Measurements from ENCODE around the gene CECR2. TPM values are rescaled to one million over a fixed set of nuclear protein-coding genes. Genes with fewer than 3 reads are reported as not detected.
"Not testable (repeated sequence)": the region's sequence is repeated elsewhere in the genome, so short reads cannot be mapped to it uniquely, and the experiment has no call there.

CECR2 gene
- total RNA-seq, 1 experiment from 2014 or later: 2.0 TPM

DNA sequence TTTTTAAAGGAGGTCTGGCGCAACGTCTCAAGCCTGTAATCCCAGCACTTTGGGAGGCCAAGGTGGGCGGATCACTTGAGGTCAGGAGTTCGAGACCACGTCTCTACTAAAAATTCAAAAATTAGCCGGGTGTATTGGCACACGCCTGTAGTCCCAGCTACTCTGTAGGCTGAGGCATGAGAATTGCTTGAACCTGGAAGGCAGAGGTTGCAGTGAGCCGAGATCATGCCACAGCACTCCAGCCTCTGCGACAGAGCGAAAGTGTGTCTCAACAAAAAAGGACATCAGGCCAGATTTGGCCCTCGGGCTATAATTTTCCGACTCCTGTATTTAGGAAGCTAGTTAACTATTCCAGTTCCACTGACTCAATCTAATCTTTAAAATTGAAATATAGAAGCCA lies 115.3 kb downstream of the CECR2 start:
- DNase-seq (ENCODE audit: low spot score): no peak
- in situ Hi-C loops (cut with HindIII; ENCODE audit: low sequenced_read_pairs): no loop called here

DNA sequence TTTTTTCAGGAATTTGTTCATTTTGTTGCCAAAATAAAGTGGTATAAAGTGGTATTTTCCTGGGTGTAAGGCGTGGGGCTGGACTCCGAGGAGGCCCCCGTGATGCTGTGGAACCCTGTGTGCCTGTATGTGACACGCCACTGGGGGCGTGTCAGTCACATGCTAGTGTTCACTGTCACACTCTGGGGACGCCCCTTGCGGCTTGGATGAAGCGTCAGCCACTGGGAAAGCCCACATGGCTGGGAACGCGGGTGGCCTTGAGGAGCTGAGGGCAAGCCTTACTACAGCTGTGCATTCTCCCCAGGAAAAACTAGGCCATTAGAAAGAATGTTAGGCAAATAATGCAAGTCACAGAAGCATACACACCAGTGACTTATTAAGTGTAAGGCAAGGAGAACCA lies 117.1 kb downstream of the CECR2 start:
- DNase-seq (ENCODE audit: low spot score): no peak
- in situ Hi-C loops (cut with HindIII; ENCODE audit: low sequenced_read_pairs): no loop called here

DNA sequence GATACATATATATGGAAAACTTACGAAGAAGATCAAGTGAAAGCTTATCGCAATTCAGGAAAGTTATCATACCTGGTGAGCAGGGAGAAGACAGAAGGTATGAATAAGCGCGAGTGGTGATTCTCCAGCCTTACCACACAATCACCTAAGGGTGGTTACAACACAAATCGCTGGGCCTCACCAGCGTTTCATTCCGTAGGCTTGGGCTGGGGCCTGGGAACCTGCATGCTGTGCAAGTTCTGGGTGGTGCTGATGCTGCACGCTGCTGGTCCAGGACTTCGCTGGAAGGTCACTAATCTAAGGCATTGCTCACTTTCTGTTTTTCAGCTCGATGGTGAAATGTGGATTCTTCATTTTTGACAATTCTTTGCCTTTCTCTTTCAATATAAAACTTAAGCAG lies 117.5 kb downstream of the CECR2 start:
- DNase-seq (ENCODE audit: low spot score): no peak
- in situ Hi-C loops (cut with HindIII; ENCODE audit: low sequenced_read_pairs): no loop called here

DNA sequence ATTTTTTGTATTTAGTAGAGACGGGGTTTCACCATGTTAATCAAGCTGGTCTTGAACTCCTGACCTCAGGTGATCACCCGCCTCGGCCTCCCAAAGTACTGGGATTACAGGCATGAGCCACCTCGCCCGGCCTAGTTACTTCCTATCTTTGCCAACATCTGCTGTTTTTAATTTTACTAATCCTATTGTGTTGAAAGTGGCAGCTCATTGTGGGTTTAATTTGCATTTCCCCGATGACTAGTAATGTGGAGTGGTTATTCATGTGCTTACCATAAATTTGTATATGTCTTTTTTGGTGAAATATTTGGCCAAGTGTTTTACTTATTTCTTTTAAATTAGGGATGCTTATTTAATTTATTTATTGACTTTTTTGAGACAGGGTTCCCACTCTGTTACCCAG lies 119.8 kb downstream of the CECR2 start:
- DNase-seq (ENCODE audit: low spot score): no peak
- in situ Hi-C loops (cut with HindIII; ENCODE audit: low sequenced_read_pairs): no loop called here

DNA sequence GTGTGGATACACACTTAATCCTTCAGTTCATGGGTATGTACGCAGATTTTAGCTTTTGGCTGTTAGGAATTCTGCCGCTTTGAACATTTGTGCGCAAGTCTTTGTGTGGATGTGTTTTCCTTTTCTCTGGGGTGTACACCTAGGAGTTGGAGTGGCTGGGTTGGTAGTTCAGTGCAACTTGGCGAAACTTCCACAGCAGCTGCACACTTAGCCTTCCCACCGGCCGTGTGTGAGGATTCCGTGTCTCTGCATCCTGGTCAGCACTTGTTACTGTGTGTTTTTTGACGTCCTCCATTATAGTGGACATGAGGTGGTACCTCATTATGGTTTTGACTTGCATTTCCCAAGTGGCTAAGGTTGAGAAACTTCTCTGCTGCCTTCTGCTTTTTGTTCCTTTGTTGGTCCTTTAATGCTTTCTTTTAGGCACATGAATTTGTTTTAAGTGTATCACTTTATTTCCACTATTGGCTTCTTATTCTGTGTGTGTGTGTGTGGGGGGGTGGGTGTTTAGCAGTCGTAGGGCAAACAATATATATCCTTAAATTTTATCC lies 121.9 kb downstream of the CECR2 start:
- no peak for DNase-seq (ENCODE audit: low spot score)
- in situ Hi-C loops (cut with HindIII; ENCODE audit: low sequenced_read_pairs): no loop called here

DNA sequence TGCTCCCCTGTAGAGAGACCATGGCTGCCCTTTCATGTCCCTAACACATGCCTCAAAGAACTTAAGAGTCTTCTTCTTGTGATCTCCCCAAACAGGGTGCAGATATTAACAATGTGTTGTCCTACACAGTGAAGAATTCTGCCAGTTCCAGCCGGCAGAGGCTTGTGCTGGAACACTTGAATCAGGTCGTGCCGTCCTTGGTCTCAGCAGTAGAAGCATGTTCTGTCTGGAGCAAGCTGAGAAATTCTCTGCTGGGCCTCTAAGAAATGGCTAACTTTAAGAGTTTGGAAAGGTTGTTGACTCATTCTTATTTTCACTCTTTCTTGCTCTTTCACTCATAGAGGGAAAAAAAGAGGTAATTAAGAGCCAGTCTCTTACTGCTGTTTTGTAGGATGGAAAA lies 123.0 kb downstream of the CECR2 start:
- peak; percentile 74 for DNase-seq (ENCODE audit: low spot score)
- in situ Hi-C loops (cut with HindIII; ENCODE audit: low sequenced_read_pairs): no loop called here

DNA sequence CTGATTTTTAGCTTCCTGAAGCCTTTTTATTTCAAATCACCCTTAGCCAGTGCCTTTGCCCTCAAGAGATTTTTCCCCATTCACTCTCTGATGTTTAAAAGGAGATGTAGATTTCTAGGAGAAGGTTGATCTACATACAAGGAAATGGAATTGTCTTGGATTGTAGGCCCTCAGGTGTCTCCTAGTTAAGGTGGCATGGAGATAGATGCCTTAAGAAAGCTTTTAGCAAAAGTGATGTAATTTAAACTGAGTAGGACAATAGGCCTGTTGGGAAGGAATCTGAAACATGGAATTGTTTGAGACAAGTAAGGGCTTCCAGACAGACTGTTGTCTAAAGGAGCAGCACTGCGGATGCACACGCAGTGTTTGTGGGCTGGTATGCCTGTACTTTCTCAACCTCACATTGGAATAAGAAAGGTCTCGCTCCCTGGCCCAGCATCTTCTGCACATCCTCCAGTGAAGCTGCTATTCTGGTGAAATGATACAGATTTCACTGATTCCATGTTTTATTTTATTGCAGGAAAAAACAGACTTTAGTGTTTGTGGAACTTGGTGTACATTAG lies 124.2 kb downstream of the CECR2 start:
- DNase-seq (ENCODE audit: low spot score): no peak
- in situ Hi-C loops (cut with HindIII; ENCODE audit: low sequenced_read_pairs): no loop called here

DNA sequence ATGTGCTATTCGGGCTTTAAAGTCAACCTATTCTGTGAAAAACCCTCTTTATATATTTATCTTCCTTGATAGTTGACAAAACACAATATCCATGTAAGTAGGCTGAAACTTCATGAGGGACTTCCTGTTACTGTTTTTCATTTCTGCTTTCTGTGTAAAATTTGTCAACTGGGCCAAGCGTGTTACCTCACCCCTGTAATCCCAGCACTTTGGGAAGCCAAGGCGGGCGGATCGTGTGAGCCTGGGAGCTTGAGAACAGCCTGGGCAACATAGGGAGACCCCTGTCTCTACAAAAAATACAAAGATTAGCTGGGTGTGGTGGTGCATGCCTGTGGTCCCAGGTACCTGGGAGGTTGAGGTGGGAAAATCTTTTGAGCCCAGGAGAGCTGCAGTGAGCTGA lies 127.6 kb downstream of the CECR2 start:
- in situ Hi-C loops (cut with HindIII; ENCODE audit: low sequenced_read_pairs): no loop called here

DNA sequence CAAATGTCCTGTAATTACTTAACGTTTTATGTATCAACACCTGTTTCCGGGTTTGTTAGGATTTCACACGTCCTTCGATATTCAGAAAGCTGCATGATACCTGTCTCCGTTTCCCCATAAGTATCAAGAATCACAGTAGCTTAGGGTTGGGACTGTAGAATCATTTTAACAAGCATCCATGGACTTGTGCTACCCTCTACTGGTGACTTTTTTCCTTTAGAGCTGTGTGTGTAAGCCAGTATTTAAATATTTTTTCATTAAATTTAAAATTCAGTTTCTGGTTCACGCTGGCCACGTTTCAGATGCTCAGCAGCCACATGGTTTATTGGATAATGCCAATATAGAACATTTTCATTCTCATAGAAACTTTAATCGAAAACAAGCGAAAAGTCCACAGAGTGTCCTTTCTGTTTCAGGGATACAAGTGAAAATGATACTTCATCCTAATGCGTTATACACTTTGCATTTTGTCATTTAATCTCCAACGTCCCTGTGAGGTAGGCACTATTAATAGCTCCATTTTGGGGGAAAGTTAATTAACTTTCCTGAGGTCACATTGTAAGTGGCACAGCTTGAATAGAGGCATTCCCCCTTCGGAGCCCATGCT lies 132.5 kb downstream of the CECR2 start:
- in situ Hi-C loops (cut with HindIII; ENCODE audit: low sequenced_read_pairs): no loop called here
- peak; percentile 90 for DNase-seq (ENCODE audit: low spot score)

More for the DNA sequence above, 127.6 kb downstream of the CECR2 start:
- DNase-seq (ENCODE audit: low spot score): no peak

DNA sequence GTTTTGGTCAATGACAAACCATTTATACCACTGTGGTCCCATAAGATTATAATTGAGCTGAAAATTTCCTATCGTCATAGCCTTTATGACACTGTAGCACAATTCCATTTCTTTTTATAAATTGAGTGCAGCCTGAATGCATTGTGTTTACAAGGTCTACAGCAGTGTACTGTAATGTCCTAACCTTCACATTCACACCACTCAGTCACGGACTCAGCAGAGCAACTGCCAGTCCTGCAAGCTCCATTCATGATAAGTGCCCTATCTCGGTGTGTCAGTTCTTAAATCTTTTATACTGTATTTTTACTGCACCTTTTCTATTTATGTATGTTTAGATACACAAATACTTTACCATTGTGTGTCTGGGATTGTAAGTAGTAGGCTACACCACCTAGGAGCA lies 138.8 kb downstream of the CECR2 start:
- in situ Hi-C loops (cut with HindIII; ENCODE audit: low sequenced_read_pairs): no loop called here
- no peak for DNase-seq (ENCODE audit: low spot score)

DNA sequence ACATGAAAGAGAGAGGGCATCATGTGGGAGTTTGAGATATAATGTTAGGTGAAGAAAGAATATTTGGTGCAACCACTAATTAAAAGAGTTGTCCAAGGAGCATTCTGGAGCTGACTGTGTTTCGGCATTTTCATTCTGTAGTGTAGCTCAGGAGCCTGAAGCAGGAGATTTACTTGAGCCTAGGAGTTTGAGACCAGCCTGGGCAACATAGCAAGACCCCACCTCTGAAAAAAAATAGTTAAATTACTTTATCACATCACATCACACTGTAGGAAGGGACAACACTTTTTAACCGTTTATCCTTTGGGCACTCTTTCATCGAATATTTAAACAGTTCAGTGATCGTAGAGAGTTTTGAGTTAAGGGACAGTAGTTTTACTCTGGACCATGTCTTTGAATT lies 143.7 kb downstream of the CECR2 start:
- in situ Hi-C loops (cut with HindIII; ENCODE audit: low sequenced_read_pairs): no loop called here
- no peak for DNase-seq (ENCODE audit: low spot score)

DNA sequence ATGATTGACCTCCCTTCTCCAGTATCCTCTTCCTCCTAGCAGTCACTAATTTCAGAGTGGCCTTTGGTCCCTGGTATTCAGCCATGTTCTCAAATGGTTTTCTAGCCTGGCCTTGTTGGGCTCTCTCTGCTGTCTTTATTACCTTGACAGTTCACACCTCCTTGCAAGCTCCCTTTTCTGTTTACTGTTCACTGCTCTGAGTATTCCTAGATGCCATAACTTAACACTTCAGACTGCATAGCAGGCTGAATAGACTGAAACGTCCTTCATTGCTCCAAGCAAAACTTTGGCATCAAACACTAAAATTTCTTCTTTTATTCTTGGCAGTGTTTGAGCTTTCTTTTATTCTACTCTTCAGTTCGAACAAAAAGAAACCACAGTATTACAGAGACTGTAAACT lies 144.4 kb downstream of the CECR2 start:
- in situ Hi-C loops (cut with HindIII; ENCODE audit: low sequenced_read_pairs): no loop called here
- no peak for DNase-seq (ENCODE audit: low spot score)

DNA sequence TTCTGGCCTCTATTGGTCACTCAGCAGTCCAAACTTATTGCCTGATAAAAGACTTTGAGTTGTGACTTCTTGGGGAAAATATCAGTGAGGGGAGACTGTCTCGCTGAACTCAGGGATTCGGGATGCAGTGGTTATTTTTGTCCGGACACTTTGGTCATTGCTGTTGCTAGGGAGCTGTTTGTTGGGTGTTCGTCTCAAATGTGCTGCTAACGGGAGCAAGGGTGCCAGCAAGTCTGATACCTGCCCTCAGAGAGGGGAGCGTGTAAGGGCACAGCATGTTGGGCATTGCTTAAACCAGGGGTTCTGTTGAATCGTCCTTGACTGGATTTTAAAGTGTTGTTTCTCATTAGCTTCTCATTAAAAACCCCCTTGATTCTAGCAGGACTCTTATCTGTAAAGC lies 144.8 kb downstream of the CECR2 start:
- in situ Hi-C loops (cut with HindIII; ENCODE audit: low sequenced_read_pairs): no loop called here

DNA sequence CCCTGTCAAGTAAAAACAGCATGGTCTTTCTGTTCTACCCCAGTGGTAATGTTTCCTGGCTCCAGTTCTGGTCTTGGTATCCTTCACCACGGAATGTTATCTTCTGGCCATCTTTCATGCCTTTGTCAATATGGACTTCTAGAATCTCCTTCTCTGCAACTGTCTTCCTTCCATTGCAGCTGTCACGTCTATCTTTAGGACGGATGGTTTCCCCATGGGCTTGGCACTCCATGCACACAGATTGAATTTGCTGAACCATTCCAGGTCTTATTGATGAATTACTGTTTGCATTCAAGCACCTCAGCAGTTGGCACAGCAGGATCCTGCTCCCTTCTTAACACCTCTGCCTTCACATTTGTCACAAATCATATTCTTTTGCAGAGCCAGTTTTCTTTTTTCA lies 149.1 kb downstream of the CECR2 start:
- no peak for DNase-seq (ENCODE audit: low spot score)
- in situ Hi-C loops (cut with HindIII; ENCODE audit: low sequenced_read_pairs): no loop called here

More for the DNA sequence above, 144.8 kb downstream of the CECR2 start:
- DNase-seq (ENCODE audit: low spot score): no peak

DNA sequence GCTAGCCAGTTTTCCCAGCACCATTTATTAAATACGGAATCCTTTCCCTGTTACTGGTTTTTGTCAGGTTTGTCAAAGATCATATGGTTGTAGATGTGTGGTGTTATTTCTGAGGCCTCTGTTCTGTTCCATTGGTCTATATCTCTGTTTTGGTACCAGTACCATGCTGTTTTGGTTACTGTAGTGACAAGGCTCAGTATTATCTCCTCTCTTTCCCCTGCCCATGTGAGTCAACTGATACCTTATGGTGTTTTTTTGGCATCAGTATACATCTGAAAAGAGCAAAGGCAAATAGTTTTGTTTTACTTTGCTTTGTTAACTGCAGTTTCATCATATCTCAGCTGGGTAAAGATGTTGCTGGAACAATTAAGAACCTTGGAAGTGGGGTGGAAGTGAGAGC lies 152.7 kb downstream of the CECR2 start:
- DNase-seq (ENCODE audit: low spot score); in situ Hi-C loops (cut with HindIII; ENCODE audit: low sequenced_read_pairs): not testable (repeated sequence)

DNA sequence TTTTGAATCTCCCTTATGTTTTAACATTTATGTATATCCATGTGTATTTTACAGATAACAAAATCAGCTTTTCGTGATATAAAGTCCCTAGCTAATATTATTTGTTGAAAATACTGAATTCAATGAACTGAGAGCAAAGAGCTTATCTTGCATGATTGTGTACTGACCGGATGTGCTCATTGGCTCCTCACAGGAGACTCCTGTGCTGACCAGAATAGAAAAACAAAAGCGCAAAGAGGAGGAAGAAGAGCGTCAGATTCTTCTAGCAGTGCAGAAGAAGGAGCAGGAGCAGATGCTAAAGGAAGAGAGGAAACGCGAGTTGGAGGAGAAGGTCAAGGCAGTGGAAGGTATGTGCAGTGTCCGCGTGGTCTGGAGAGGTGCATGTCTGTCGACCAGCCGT lies 154.7 kb downstream of the CECR2 start:
- DNase-seq (ENCODE audit: low spot score): no peak
- in situ Hi-C loops (cut with HindIII; ENCODE audit: low sequenced_read_pairs): no loop called here

DNA sequence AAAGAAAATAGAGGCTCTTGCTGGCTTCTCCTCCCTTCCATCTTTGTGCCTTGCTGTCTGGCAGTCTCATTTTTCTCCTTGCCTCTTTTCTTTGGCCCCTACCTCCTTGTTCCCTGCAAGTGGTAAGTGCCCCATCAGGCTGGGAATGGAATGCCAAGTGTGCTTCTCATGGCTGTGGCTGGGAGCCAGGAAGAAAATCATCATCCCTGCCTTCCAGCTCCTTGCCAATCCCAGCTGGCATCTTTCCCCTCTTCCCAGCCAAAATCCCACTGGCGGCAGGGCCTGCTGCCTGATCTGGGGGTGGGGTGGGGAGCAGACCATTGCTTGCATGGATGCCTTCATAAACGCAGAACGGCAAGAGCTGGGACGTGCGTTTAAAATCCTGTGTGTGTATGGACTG lies 167.0 kb downstream of the CECR2 start:
- in situ Hi-C loops (cut with HindIII; ENCODE audit: low sequenced_read_pairs): no loop called here
- peak; percentile 95 for DNase-seq (ENCODE audit: low spot score)

DNA sequence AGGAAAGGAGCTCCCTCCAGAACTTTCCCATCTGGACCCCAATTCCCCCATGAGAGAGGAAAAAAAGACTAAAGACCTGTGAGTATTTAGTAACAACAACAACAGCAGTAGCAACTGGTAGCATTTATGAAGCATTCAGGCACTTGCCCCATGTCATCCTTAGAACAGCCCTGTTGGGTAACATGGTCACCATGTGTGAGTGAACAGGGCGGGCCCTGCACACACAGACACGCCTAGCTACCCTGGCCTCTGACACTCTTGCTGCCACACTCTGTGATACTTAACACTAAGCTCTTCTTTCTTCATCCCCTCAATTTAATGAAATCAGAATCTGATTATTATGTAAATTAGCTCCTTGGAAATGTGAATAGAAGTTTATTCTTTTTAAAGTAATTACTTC lies 167.9 kb downstream of the CECR2 start:
- no peak for DNase-seq (ENCODE audit: low spot score)
- in situ Hi-C loops (cut with HindIII; ENCODE audit: low sequenced_read_pairs): no loop called here

DNA sequence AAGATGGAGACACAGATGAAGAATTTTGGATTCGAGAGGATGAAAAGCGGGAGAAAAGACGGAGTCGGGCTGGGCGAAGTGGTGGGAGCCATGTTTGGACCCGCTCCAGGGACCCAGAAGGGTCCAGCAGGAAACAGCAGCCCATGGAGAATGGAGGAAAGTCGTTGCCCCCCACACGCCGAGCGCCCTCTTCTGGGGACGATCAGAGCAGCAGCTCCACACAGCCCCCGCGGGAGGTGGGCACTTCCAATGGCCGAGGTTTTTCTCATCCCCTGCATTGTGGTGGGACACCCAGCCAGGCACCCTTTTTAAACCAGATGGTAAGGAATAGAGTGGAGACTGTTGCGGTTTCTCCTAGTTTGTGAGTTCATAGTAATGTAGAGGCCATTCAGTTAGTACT lies 171.2 kb downstream of the CECR2 start:
- in situ Hi-C loops (cut with HindIII; ENCODE audit: low sequenced_read_pairs): no loop called here
- DNase-seq (ENCODE audit: low spot score): no peak

DNA sequence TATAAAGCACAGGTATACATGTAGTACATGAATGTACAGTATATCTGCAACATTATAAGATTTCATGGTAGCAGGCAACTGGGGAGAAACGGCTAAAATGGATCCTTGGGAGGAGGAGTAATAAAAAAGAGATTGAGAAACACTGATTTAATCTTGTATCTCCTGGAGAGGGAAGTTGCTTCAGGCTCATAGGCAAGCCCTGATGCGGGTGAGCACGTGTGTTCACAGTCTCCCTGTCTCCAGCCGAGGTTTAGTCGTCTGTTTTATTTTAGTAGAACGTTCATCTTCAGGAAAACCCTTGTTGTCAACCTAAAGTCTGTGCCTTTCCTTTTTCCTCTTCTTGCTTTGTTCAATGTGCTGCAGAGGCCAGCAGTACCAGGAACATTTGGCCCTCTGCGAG lies 172.2 kb downstream of the CECR2 start:
- no peak for DNase-seq (ENCODE audit: low spot score)
- in situ Hi-C loops (cut with HindIII; ENCODE audit: low sequenced_read_pairs): no loop called here

DNA sequence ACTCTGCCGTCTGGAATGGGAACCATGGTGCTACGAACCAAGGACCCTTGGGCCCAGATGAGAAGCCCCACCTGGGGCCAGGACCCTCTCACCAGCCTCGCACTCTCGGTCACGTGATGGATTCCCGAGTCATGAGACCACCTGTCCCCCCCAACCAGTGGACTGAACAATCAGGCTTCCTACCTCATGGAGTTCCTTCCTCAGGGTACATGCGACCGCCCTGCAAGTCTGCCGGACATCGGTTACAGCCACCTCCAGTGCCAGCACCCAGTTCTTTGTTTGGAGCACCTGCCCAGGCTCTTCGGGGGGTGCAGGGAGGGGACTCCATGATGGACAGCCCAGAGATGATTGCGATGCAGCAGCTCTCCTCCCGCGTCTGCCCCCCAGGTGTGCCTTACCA lies 173.2 kb downstream of the CECR2 start:
- in situ Hi-C loops (cut with HindIII; ENCODE audit: low sequenced_read_pairs): no loop called here
- DNase-seq (ENCODE audit: low spot score): no peak
